HL-60 (cell line): Measurements from ENCODE around the gene MUC20.

Experiments used
- DNase-seq, 2 experiments: peaks; one replicate each; pipeline ENCODE4 v3.0.0-alpha.2; 2010 to 2020; ENCODE audit warnings: low read depth in 1 of 2, low spot score in 1 of 2
- H3K27ac ChIP-seq: fragments of 250-450 bp; sonication (Bioruptor Pico); replicated peaks from 2 replicates; pipeline ENCODE4 v1.5.1; 2020; ENCODE audit warnings: mild to moderate bottlenecking, moderate library complexity
- H3K27me3 ChIP-seq: fragments of 250-450 bp; sonication (Bioruptor Pico); 2 replicates; pipeline ENCODE4 v1.5.1; 2021; ENCODE audit warnings: mild to moderate bottlenecking, moderate library complexity; ENCODE audit not compliant: insufficient read depth, poor library complexity, severe bottlenecking
- H3K4me3 ChIP-seq: replicated peaks from 2 replicates; pipeline ENCODE4 v1.5.1; 2011; ENCODE audit warnings: mild to moderate bottlenecking, control low read depth, low read length; ENCODE audit not compliant: insufficient read depth
- CTCF ChIP-seq: IDR thresholded peaks from one replicate; pipeline ENCODE4 v1.5.1; 2011; ENCODE audit warnings: low read length, control low read depth, inconsistent platforms; ENCODE audit not compliant: insufficient read depth
- GABPA ChIP-seq: IDR thresholded peaks from 2 replicates; pipeline ENCODE4 v1.6.1; 2012; ENCODE audit warnings: low read depth
- POLR2AphosphoS5 ChIP-seq: IDR thresholded peaks from 2 replicates; pipeline ENCODE4 v1.6.1; 2012; ENCODE audit warnings: low read depth
- REST ChIP-seq: IDR thresholded peaks from 2 replicates; pipeline ENCODE4 v1.6.1; 2012; ENCODE audit warnings: low read depth; ENCODE audit not compliant: insufficient replicate concordance
- SPI1 ChIP-seq: IDR thresholded peaks from 2 replicates; pipeline ENCODE4 v1.6.1; 2012; ENCODE audit warnings: low read depth, mild to moderate bottlenecking, borderline replicate concordance

MUC20 gene

GRCh38 chr3:195760345-195761122 lies 39.8 kb downstream of the MUC20 start:
- H3K27ac ChIP-seq = no peak overlapping the region
- no peak overlapping the region for H3K4me3 ChIP-seq
- DNase-seq = no peak
- H3K27me3 ChIP-seq = peaks cover 21% of the 10 kb centered on the region
- TF ChIP-seq SPI1 (no peak), REST (no peak), CTCF (no peak), POLR2AphosphoS5 (no peak)

GRCh38 chr3:195761123-195761566 lies 40.4 kb downstream of the MUC20 start:
- H3K27me3 ChIP-seq = peaks cover 21% of the 10 kb centered on the region
- DNase-seq = no peak
- TF ChIP-seq POLR2AphosphoS5 (no peak), GABPA (no peak), CTCF (no peak), SPI1 (no peak), REST (no peak)
- H3K27ac ChIP-seq = no peak overlapping the region
- H3K4me3 ChIP-seq = no peak overlapping the region

GRCh38 chr3:195761567-195762248 lies 40.9 kb downstream of the MUC20 start:
- Histone ChIP-seq H3K27me3 (peaks cover 21% of the 10 kb centered on the region), H3K27ac (no peak overlapping the region), H3K4me3 (no peak overlapping the region)
- DNase-seq = no peak
- TF ChIP-seq POLR2AphosphoS5 = no peak
- no peak for TF ChIP-seq REST
- TF ChIP-seq CTCF = no peak
- no peak for TF ChIP-seq GABPA
- TF ChIP-seq SPI1 = no peak
